GM23338 (cell line): ENCODE results near the gene ADAMTS13. TPM values are rescaled to one million over a fixed set of nuclear protein-coding genes. Genes with fewer than 3 reads are reported as not detected.

Source experiments
- ATAC-seq: fragments of 200-7000 bp; cut with Tn5 transposase; 3 replicates; pipeline ENCODE4 v1.9.1; 2020
- DNase-seq: peaks from one replicate; pipeline ENCODE4 v3.0.0-alpha.2; 2015; ENCODE audit warnings: low spot score
- H2AFZ ChIP-seq: fragments of 200-600 bp; sonication (generic); 2 replicates; pipeline ENCODE4 v1.8.0; 2016; ENCODE audit warnings: antibody characterized with exemption, mild to moderate bottlenecking, moderate library complexity
- H3F3A ChIP-seq: fragments of 200-600 bp; sonication (generic); replicated peaks from 2 replicates; pipeline ENCODE4 v1.8.0; 2017; ENCODE audit warnings: antibody characterized with exemption, mixed run types, low read depth
- H3K27ac ChIP-seq: fragments of 200-600 bp; sonication (generic); 2 replicates; pipeline ENCODE4 v1.6.1; 2016; ENCODE audit warnings: low read depth
- H3K27me3 ChIP-seq: fragments of 200-600 bp; sonication (generic); 2 replicates; pipeline ENCODE4 v1.8.0; 2016; ENCODE audit warnings: mild to moderate bottlenecking, mixed run types, moderate library complexity; ENCODE audit not compliant: insufficient read depth
- H3K36me3 ChIP-seq: fragments of 200-600 bp; sonication (generic); 2 replicates; pipeline ENCODE4 v1.8.0; 2016; ENCODE audit warnings: mild to moderate bottlenecking; ENCODE audit not compliant: insufficient read depth
- H3K4me1 ChIP-seq: fragments of 200-600 bp; sonication (generic); 2 replicates; pipeline ENCODE4 v1.8.0; 2016; ENCODE audit warnings: mild to moderate bottlenecking, moderate library complexity; ENCODE audit not compliant: insufficient read depth
- H3K4me2 ChIP-seq: fragments of 200-600 bp; sonication (generic); 2 replicates; pipeline ENCODE4 v1.7.1; 2017; ENCODE audit warnings: mixed run types
- H3K4me3 ChIP-seq: fragments of 200-600 bp; sonication (generic); 2 replicates; pipeline ENCODE4 v1.6.1; 2016; ENCODE audit warnings: mixed run types
- H3K79me2 ChIP-seq: fragments of 200-600 bp; sonication (generic); replicated peaks from 2 replicates; pipeline ENCODE4 v1.8.0; 2017; ENCODE audit warnings: mild to moderate bottlenecking; ENCODE audit not compliant: insufficient read depth
- H3K9me2 ChIP-seq: fragments of 200-600 bp; sonication (generic); 2 replicates; pipeline ENCODE4 v1.8.0; 2017; ENCODE audit not compliant: insufficient read depth
- H4K20me1 ChIP-seq: fragments of 200-600 bp; sonication (generic); replicated peaks from 2 replicates; pipeline ENCODE4 v1.8.0; 2017; ENCODE audit warnings: mild to moderate bottlenecking; ENCODE audit not compliant: insufficient read depth
- H3K27ac Mint-ChIP-seq: 2 replicates; pipeline ENCODE4 v1.8.0; 2020; ENCODE audit warnings: inconsistent platforms, mild to moderate bottlenecking, moderate library complexity, mixed read lengths
- H3K27me3 Mint-ChIP-seq: 3 replicates; pipeline ENCODE4 v1.8.0; 2022; ENCODE audit warnings: low read depth, mild to moderate bottlenecking, moderate library complexity, mixed read lengths, inconsistent platforms; ENCODE audit not compliant: insufficient read depth, poor library complexity
- H3K36me3 Mint-ChIP-seq: 3 replicates; pipeline ENCODE4 v1.8.0; 2021; ENCODE audit warnings: low read depth, mild to moderate bottlenecking, inconsistent platforms, moderate library complexity, mixed read lengths
- H3K4me1 Mint-ChIP-seq: 3 replicates; pipeline ENCODE4 v1.8.0; 2020; ENCODE audit warnings: mild to moderate bottlenecking, inconsistent platforms, mixed read lengths
- H3K4me3 Mint-ChIP-seq: 3 replicates; pipeline ENCODE4 v1.8.0; 2021; ENCODE audit warnings: moderate library complexity, mild to moderate bottlenecking, inconsistent platforms, mixed read lengths
- H3K9me3 Mint-ChIP-seq: 3 replicates; pipeline ENCODE4 v1.8.0; 2020; ENCODE audit warnings: moderate library complexity, mild to moderate bottlenecking, inconsistent platforms, mixed read lengths
- CREB1 ChIP-seq: fragments of 250-450 bp; sonication (Bioruptor Pico); IDR thresholded peaks from 2 replicates; pipeline ENCODE4 v1.5.0; 2020; ENCODE audit warnings: low read depth, mild to moderate bottlenecking, moderate library complexity
- CTCF ChIP-seq, 2 experiments: fragments of 200-600 bp in 1 of 2; sonication (generic) in 1 of 2; conservative IDR thresholded peaks; 2 replicates each; pipeline versions ENCODE4 v1.5.1 to v1.6.1; 2016 to 2017; ENCODE audit warnings: antibody characterized with exemption in 2 of 2, low read depth in 2 of 2, mild to moderate bottlenecking in 2 of 2, moderate library complexity in 1 of 2
- ETS1 ChIP-seq: IDR thresholded peaks from 2 replicates; pipeline ENCODE4 v1.6.1; 2016; ENCODE audit warnings: antibody characterized with exemption
- EZH2 ChIP-seq: fragments of 200-600 bp; sonication (generic); IDR thresholded peaks from one replicate; pipeline ENCODE4 v1.8.0; 2017; ENCODE audit warnings: antibody characterized with exemption, mild to moderate bottlenecking, low read depth; ENCODE audit not compliant: unreplicated experiment
- EZH2phosphoT487 ChIP-seq: fragments of 200-600 bp; sonication (generic); IDR thresholded peaks from one replicate; pipeline ENCODE4 v1.8.1; 2018; ENCODE audit warnings: antibody characterized with exemption; ENCODE audit not compliant: unreplicated experiment
- JUNB ChIP-seq: IDR thresholded peaks from one replicate; pipeline ENCODE4 v1.6.1; 2016; ENCODE audit warnings: antibody characterized with exemption; ENCODE audit not compliant: unreplicated experiment
- NANOG ChIP-seq: IDR thresholded peaks from 2 replicates; pipeline ENCODE4 v1.6.1; 2016; ENCODE audit warnings: antibody characterized with exemption, borderline replicate concordance
- POLR2AphosphoS5 ChIP-seq: IDR thresholded peaks from 2 replicates; pipeline ENCODE4 v1.6.1; 2016; ENCODE audit warnings: antibody characterized with exemption, low read depth
- REST ChIP-seq: IDR thresholded peaks from one replicate; pipeline ENCODE4 v1.6.1; 2018; ENCODE audit warnings: antibody characterized with exemption; ENCODE audit not compliant: unreplicated experiment
- STAT1 ChIP-seq: IDR thresholded peaks from one replicate; pipeline ENCODE4 v1.6.1; 2016; ENCODE audit warnings: antibody characterized with exemption; ENCODE audit not compliant: unreplicated experiment
- ZNF114 ChIP-seq: fragments of 250-450 bp; sonication (Bioruptor Pico); IDR thresholded peaks from 2 replicates; pipeline ENCODE4 v1.5.0; 2020; ENCODE audit warnings: mild to moderate bottlenecking, moderate library complexity
- ZNF331 ChIP-seq: fragments of 250-450 bp; sonication (Bioruptor Pico); IDR thresholded peaks from 2 replicates; pipeline ENCODE4 v1.5.0; 2020; ENCODE audit warnings: low read depth, mild to moderate bottlenecking, moderate library complexity
- ZNF462 ChIP-seq: fragments of 250-450 bp; sonication (Bioruptor Pico); IDR thresholded peaks from 2 replicates; pipeline ENCODE4 v1.5.0; 2020; ENCODE audit warnings: mild to moderate bottlenecking, moderate library complexity
- polyA plus RNA-seq: library from polyadenylated mRNA; unstranded; fragments of >200 nt; fragmentation: Nextera tagmentation; extraction: Ambion mirVana; gene quantifications from 2 replicates; pipeline ENCODE4 v1.2.1, GENCODE V29; 2016
- total RNA-seq: library from RNA; depleted of rRNA; stranded (reverse); fragments of >200 nt; shearing (Covaris generic); gene quantifications from 2 replicates; pipeline ENCODE4 v1.2.3, GENCODE V29; 2014

Gene ADAMTS13
- total and polyA plus RNA-seq, 2 experiments from 2014 or later = 6.0 TPM

GRCh38 chr9:133474853-133475252, 52.7 kb downstream of the ADAMTS13 start:
- H3K4me2 ChIP-seq = no peak overlapping the region
- H3K9me2 ChIP-seq = no peaks in the 10 kb centered on the region
- H3K27ac ChIP-seq = no peak overlapping the region
- ATAC-seq (no peak), DNase-seq (no peak)
- Mint-ChIP-seq H3K36me3 (peaks cover 9% of the 10 kb centered on the region; the same call in 2 of the 3 replicates), H3K4me1 (peaks cover 6% of the 10 kb centered on the region; the same call in 2 of the 3 replicates), H3K9me3 (no peaks in the 10 kb centered on the region), H3K4me3 (no peak overlapping the region), H3K27me3 (peaks cover 8% of the 10 kb centered on the region), H3K27ac (no peak overlapping the region)
- peaks cover 8% of the 10 kb centered on the region; the same call in 1 of the 2 replicates for H4K20me1 ChIP-seq
- no peaks in the 10 kb centered on the region for H3K27me3 ChIP-seq
- peaks cover 8% of the 10 kb centered on the region for H3K4me1 ChIP-seq
- no peak overlapping the region for H3K4me3 ChIP-seq
- H2AFZ ChIP-seq = no peak overlapping the region
- peaks cover 2% of the 10 kb centered on the region; the same call in 1 of the 2 replicates for H3F3A ChIP-seq
- H3K36me3 ChIP-seq = peaks cover 3% of the 10 kb centered on the region; the same call in 1 of the 2 replicates
- no peak for TF ChIP-seq CREB1 (CRISPR knock-in tag)
- TF ChIP-seq STAT1 = no peak
- no peak for TF ChIP-seq EZH2phosphoT487
- no peak for TF ChIP-seq ZNF331 (CRISPR knock-in tag)
- no peak for TF ChIP-seq REST
- no peak for TF ChIP-seq JUNB
- no peak for TF ChIP-seq ETS1
- no peak for TF ChIP-seq CTCF (conservative IDR thresholded peaks at IDR 0.05; ENCODE audit: low read depth in 2 of 2)
- no peak for TF ChIP-seq NANOG
- no peak for TF ChIP-seq POLR2AphosphoS5
- TF ChIP-seq EZH2 = no peak
- TF ChIP-seq ZNF114 (CRISPR knock-in tag) = no peak
- no peak for TF ChIP-seq ZNF462
- H3K79me2 ChIP-seq = peaks cover 16% of the 10 kb centered on the region
